CD4-positive, alpha-beta T cell treated with Interleukin-17A for 4 hours (primary cell): ENCODE measurements around the gene OPRM1.

Experiments used
- DNase-seq: peaks from one replicate; pipeline ENCODE4 v3.0.0-alpha.2; 2020; ENCODE audit warnings: mixed read lengths

The OPRM1 gene

GRCh38 chr6:154086510-154086909 is 47.5 kb downstream of the OPRM1 start:
- DNase-seq, result no peak

GRCh38 chr6:154092326-154092962 is 53.4 kb downstream of the OPRM1 start:
- DNase-seq, result no peak

- no peak for DNase-seq
Observed at GRCh38 chr6:154093231-154094044, 54.4 kb downstream of the OPRM1 start.

- no peak for DNase-seq
Observed at GRCh38 chr6:154095571-154095970, 56.5 kb downstream of the OPRM1 start.

GRCh38 chr6:154096316-154096715 is 57.3 kb downstream of the OPRM1 start:
- no peak for DNase-seq

GRCh38 chr6:154096834-154097233 is 57.8 kb downstream of the OPRM1 start:
- no peak for DNase-seq

GRCh38 chr6:154099211-154099610 is 60.2 kb downstream of the OPRM1 start:
- no peak for DNase-seq

- no peak for DNase-seq
Observed at GRCh38 chr6:154106251-154106650, 67.2 kb downstream of the OPRM1 start.

GRCh38 chr6:154111025-154111424 is 72.0 kb downstream of the OPRM1 start:
- DNase-seq, result no peak

GRCh38 chr6:154112181-154112809 is 73.3 kb downstream of the OPRM1 start:
- no peak for DNase-seq

- no peak for DNase-seq
Observed at GRCh38 chr6:154113392-154113791, 74.4 kb downstream of the OPRM1 start.

- no peak for DNase-seq
Observed at GRCh38 chr6:154117485-154117884, 78.4 kb downstream of the OPRM1 start.

GRCh38 chr6:154122195-154122925 is 83.3 kb downstream of the OPRM1 start:
- DNase-seq, result no peak

- DNase-seq, result no peak
Observed at GRCh38 chr6:154123155-154123956, 84.3 kb downstream of the OPRM1 start.

GRCh38 chr6:154125421-154125820 is 86.4 kb downstream of the OPRM1 start:
- DNase-seq, result no peak

GRCh38 chr6:154127657-154128056 is 88.6 kb downstream of the OPRM1 start:
- no peak for DNase-seq

- no peak for DNase-seq
Observed at GRCh38 chr6:154134471-154135147, 95.6 kb downstream of the OPRM1 start.

- DNase-seq, result no peak
Observed at GRCh38 chr6:154138793-154139192, 99.8 kb downstream of the OPRM1 start.

- no peak for DNase-seq
Observed at GRCh38 chr6:154139892-154140291, 100.9 kb downstream of the OPRM1 start.

GRCh38 chr6:154140743-154141142 is 101.7 kb downstream of the OPRM1 start:
- no peak for DNase-seq

- DNase-seq, result no peak
Observed at GRCh38 chr6:154143753-154144152, 104.7 kb downstream of the OPRM1 start.
